NCI-H524 (cell line): ENCODE results near the gene GPATCH8.

Experiments used
- DNase-seq, 2 experiments: peaks; one replicate each; lab custom pipeline; 2025; lab: John Stamatoyannopoulos, UW

GPATCH8 gene

DNA sequence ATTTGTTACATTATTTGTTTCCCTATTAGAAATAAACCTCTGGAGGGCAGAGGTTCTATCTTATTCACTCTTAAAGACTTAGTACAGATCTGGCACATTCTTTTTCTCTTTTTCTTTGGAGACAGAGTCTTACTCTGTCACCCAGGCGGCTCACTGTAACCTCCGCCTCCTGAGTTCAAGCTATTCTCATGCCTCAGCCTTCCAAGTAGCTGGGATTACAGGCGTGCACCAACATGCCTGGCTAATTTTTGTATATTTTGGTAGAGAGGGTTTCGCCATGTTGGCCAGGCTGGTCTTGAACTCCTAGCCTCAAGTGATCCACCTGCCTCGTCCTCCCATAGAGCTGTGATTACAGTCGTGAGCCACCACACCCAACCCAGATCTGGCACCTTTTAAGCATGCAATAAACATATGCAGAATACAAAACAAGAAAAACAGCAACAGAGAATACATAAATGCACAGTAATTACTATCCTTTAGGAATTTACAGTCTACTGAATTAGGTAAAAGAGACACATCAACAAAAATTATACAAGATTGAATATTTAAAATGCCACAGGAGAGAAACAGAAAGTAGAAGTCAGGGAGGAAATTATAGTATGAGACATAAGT, 52.1 kb downstream of the GPATCH8 start:
- no peak for DNase-seq

DNA sequence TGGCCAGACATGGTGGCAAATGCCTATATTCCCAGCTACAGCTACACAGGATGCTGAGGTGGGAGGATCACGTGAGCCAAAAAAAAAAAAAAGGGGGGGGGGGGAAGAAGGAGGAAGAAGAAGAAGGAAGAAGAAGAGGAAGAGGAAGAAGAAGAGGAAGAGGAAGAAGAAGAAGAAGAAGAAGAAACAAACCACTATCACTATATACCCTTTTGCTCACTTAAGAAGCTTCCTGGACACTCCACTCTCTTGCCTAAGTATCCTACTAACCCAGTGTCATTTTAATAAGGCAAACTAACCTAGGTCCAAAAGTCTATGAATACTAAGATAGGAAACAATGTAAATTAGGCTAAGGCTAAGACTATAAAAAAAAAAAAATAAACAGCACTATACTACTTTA, 54.8 kb downstream of the GPATCH8 start:
- DNase-seq = no peak

DNA sequence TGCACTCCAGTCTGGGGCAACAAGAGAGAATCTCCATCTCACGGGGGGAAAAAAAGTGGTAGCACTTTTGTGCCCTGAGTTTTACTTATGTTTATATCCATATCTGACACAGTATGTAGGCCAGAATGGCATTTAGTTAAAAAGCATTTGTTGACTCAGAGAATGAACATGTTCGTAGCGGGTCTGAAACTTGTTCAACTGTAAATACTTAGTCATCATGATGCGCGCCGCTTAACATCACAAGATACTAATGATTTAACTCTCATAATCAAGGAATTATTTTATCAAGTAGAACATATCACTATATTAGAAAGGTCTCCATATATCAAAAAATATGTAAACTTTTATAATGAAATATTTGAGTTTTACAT, 58.5 kb downstream of the GPATCH8 start:
- no peak for DNase-seq

DNA sequence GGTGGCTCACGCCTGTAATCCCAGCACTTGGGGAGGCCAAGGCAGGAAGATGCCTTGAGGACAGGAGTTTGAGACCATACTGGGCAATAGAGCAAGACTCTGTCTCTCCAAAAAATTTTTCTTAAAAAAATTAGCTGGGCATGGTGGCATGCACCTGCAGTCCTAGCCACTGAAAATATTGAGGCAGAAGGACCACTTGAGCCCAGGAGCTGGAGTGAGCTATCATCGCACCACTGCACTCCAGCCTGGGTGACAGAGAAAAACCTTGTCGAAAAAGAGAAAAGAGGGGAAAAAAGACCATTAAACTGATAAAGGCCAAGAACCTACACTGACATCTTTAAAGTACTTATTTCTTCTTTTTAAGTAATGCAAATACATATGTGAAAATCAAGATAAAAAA, 60.4 kb downstream of the GPATCH8 start:
- DNase-seq = no peak

DNA sequence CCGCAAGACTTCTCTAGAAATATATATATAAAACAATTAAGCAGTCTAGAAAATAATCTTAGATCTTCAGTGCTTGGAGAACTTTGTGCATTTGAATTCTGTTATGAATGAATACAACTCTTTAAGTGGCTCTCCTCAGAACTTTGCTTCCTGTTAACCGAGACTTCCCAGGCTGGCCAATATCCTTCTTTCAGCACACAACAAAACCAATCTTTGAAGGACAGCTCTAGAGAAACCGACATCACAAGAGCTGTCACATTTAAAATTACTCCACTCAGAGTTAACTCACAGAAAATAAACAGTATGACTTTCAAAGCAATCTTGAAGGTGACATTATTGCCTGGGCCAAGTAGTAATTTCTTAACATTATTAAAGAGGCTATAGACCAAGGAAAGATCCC, 64.0 kb downstream of the GPATCH8 start:
- DNase-seq = no peak

DNA sequence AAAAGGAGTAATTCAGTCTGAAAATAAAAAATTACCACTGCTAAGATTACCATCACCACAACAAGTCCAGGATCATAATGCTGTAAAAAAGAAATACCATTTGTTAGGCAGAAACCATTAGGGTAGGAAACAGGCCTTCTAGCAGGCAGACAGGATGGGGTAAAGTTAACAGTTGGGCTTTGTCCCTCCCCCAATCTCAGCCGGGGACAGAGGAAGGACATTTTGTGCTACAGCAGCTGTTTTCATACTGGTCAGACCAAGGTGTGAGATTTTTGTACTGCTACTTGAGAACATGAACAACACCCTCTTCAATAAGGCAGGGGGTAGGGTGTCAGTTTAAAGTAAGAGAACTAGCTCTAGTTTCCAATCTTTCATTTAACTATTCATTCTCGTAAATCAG, 64.6 kb downstream of the GPATCH8 start:
- peak in 1 of 2 experiments; percentile 23 for DNase-seq

DNA sequence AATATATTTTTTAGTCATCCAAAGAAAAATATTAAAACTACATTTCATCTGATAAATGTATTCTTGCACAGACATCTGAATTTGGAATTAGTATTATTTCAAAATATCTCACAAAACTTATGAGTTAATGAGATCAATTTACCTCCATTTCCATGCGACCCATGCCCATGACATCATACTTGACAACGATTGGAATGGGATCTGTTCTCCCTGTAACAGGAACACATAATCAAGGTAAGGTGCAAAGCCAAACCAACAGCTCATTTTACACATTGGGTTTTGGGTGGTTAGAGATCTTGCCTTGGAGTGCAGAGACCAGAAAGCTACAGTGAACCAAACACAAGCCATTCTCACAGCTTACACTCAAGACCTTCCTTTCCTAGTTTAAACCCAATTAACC, 66.9 kb downstream of the GPATCH8 start:
- DNase-seq = no peak

DNA sequence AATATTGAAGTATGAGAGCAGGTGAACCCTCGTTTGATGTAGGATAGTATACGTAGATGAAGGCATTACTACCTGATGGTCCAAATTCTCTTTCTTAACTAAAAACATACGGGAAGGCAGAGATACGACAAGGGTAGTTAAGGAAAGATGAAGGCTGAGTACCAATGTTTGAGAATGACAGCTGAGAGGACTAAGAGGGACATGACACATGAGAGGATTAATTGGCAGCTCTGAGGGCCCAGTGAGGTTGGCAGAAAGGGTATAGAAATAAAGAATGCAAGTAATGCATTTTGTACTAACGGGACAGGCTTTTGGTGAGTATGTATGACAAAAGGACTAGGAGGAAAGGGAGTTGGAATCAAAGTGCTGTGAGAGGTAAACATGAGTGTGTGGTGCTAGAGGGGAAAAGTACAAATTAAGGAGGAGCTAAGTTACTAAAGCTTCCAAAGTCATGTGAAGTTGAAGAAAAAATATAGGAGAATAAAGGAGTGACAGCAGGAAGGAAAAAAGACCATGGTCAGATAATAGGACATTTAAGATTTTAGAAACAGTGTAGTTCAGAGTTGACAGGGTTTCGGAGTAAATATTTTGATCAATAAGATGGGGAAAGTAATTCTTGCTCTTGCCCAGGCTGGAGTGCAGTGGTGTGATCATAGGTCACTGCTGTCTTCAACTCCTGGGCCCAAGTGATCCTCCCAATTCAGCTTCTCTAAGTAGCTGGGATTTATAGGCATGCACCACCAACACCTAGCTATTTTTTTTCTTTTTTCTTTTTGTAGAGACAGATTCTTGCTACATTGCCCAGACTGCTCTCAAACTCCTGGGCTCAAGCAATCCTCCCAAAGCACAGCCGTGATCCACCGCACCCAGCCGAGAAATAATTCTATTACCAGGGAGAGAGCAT, 70.7 kb downstream of the GPATCH8 start:
- DNase-seq = no peak

DNA sequence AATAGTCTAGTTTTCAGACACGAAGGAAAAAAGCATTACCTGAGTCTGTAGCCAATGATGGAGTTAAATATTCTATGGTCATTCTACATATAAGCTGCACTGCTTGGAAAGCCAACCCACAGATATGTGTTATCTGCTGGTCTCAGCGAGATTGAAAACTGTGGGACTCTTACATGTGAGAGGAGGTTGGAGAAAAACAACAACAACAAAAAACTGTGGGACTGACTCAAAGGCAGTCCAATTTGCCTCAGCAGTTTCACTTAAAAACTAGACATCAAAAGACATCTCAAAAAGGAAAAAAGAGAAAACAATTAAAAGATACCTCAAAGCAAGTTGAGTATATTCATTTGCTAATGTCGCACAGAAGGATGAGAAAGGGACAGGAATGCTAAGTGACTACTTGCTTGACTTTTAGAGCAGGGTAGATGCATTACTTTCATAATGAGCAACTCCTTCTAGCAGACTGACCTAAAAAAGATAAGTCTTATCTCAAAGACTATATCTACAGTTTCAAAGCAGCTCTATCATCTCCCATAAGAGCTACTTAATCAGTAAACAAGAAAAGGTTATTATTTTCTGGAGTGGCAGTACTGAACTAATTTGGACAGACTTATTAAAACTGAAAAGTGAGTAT, 78.3 kb downstream of the GPATCH8 start:
- no peak for DNase-seq

DNA sequence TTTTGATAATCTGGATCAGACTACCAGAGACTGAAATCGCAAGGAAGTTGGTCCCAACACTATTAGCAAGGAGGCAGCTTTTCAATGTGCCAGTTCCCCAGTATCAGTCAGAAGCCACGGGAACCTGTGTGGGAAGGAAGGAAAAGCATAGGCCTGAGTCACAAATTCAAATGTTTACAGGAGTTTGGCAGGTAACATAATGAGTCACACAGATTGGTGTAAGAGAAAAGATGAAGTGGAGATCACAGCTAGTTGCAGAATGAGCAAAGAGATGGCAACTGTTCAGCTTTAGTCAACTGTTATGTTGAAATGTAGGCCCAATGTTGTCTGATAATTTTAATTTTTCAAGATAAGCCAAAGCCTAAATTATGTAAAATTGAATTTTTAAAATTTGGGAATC, 85.7 kb downstream of the GPATCH8 start:
- DNase-seq = no peak

DNA sequence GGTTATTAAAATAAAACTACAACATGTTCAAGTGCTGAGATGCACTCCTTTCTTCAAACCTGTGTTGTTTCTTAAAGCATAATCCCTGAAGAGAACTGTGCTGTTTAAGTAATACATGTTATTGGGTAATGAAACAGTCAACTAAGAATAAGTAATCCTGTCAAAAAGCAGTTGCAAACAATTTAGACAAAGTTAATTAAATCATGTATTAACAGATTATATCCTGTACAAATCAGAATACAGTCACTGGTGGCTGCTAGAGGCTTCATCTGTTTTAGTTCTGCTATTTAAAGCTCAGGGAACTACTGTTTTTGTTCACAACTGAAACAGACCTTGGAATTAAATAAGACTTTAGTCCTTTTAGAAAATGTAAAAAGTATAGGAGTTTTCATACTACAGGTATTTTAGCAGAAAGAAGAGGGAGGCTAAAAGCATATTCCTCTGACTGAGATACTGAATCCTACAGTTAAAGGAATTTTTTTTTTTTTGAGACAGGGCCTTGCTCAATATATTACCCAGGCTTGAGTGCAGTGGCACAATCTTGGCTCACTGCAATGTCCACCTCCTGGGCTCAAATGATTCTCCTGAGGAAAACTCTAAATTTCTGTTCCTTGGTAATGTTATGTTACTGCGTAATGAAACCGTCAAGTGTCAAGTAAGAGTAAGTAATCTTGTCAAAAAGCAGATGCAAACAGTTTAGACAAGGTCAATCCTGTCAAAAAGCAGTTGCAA, 86.5 kb downstream of the GPATCH8 start:
- no peak for DNase-seq

DNA sequence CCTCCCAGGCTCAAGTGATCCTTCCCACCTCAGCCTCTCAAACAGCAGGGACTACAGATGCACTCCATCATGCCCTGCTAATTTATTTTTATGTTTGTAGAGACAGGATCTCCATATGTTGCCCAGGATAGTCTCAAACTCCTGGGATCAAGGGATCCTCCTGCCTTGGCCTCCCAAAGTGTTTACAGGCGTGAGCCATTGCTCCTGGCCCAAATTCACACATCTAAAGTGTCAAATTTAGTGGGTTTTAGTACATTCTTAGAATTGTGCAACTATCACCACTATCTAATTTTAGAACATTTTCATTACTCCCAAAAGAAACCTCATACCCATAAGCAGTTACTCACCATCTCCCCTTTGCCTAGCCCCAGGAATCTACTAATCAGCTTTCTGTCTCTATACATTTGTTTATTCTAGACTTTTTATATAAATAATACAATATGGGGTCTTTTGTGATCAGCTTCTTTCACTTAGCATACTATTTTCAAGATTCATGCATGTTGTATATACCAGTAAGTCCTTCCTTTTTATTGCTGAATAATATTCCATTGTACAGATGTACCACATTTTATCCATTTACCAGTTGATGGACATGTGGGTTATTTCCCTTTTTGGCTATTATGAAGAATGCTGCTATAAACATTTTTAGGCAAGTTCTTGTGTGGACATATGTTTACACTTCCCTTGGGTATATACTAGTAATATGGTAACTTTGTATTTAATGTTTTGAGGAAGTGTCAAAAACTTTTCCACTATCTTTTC, 88.6 kb downstream of the GPATCH8 start:
- DNase-seq = no peak

DNA sequence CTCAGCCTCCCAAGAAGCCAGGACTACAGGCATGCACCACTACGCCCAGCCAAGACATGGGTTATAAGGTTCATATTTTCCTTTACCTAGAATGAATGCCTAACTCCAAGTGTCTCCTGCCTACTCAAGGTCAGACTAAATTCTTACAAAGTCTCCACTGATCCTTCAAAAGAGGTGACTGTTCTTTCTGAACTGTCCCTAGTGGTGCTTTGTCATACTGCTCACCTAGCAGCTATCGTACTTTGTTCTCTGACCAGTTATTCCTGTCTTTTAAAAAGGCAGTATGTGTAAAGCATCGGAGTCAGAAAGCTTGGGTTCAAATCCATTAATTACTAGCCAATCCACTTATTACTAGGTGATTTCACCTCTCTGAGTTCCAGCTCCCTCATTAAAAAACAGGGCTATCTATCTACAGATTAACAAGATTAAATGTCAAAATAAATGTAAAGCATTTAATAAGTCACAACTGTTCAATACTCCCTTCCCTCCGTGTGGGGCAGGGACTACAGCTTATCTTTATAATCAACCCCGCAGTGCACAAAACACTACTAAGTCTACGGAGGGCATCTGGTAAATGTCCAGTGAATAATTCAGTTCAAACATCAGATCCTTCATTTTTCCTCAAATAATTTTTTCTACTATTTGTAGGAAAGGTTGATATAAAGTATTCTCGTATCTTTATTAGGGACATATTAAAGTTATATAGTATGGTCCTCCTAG, 93.7 kb downstream of the GPATCH8 start:
- DNase-seq = no peak

DNA sequence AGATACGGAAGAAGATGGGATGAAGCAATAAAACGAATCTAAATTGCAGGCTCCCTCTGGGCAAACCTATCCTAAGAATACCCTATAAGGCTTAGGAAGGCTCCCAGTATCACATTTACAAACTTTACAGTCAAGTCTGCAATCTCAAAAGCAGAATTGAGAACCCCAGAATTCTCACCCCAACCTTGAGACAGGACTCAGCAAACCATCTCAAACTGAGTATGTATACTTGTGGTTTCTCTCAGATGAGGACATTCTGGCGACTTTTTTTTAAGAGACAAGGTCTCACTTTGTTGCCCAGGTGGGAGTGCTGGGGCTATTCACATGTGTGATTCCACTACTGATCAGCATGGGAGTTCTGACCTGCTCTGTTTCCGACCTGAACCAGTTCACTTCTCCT, 94.4 kb downstream of the GPATCH8 start:
- DNase-seq = no peak

DNA sequence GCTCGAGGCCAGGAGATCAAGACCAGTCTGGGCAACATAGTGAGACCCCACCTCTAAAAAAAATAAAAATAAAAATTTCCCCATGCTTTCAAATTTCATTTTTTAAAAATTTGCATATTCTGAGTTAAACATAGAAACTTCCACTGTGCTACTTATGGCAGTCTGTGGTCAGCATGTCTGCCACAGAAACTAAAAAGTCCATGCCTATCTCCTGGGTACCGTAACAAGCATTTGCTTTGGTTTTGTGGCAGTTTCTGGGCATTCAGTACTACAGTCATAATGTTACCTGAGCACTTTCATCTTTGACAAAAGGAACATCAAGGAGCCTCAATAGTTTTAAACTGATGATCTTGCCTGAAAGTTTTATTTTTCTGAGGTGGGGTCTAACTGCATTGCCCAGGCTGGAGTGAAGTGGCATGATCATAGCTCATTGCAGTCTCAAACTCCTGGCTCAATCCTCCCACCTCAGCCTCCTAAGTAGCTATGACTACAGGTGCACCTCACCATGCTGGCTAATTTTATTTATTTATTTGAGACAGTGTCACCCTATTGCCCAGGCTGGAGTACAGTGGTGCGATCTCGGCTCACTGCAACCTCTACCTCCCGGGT, 100.5 kb downstream of the GPATCH8 start:
- no peak for DNase-seq

DNA sequence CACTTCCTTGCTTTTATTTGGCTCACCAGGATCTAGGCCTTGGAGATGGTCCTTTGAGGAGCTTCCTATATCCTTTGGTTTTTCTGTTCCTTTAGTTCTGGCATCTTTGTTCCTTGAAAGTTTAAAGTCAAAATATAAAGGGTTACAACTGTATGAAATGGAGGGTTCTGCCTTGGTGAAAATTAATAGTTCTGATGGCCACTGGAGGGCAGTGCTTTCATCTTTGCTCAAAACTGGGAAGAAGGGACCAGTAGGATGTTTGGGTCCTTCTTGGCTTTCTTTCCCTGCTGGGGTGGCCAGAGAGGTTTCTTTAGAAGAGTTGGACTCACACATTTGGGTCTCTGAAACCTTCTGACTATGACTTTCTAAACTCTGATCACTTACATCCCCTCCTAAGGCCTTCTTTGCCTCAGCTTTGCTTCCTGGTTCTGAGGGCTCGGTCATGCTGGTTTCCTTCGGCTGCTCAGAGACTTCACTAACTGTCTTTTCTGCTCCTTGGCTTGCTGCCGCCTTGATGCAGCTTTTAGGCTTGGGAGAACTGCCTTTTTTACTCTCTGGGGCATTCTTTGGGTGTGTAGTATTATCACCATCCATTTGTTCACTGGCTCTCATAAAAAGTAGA, 102.9 kb downstream of the GPATCH8 start:
- peak in 1 of 2 experiments; percentile 16 for DNase-seq

DNA sequence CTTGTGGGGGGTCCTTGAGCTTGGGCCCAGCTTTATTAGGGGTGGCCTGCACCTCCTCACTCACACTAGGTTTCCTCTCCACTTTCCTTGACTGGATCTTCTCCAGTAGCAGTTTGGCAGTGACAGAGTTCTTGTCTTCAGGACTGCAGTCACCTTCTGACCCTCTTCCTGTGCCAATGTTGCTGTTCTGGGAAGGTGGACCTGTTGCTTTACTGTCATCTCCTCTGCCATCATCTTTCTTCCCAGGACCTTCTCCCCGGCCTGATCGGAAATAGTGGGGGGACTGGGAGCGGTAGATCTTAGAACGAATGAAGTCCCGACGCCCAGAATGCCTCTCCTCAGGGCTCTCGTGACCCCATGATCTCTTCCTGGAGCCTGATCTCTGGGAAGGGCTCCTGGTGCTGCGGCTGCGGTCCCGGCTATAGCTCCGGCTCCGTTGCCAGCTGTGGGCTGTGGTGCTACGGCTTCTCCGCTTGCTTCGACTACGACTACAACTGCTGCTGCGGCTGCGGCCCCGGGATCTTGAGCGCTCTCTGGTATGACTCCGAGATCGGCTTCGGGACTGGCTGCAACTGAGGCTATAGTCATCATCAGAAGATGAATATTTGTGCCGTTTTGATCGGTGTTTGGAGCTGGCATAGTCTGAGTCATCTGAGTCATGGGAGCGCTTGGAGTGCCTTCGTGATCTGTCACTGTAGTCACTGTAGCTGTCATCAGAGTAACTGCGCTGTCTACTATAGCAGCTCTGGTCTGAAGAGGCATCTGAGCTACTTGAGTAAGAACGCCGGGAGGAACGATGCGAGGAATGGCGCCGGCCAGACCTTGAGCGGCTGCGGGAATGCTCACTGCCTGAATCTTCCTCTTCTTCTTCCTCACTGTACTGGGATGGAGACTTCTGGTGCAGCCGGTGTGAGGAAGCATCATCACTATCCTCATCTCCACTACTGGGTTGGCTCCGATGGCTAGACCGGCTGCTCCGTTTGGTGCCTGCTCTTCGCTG, 104.2 kb downstream of the GPATCH8 start:
- DNase-seq = no peak

DNA sequence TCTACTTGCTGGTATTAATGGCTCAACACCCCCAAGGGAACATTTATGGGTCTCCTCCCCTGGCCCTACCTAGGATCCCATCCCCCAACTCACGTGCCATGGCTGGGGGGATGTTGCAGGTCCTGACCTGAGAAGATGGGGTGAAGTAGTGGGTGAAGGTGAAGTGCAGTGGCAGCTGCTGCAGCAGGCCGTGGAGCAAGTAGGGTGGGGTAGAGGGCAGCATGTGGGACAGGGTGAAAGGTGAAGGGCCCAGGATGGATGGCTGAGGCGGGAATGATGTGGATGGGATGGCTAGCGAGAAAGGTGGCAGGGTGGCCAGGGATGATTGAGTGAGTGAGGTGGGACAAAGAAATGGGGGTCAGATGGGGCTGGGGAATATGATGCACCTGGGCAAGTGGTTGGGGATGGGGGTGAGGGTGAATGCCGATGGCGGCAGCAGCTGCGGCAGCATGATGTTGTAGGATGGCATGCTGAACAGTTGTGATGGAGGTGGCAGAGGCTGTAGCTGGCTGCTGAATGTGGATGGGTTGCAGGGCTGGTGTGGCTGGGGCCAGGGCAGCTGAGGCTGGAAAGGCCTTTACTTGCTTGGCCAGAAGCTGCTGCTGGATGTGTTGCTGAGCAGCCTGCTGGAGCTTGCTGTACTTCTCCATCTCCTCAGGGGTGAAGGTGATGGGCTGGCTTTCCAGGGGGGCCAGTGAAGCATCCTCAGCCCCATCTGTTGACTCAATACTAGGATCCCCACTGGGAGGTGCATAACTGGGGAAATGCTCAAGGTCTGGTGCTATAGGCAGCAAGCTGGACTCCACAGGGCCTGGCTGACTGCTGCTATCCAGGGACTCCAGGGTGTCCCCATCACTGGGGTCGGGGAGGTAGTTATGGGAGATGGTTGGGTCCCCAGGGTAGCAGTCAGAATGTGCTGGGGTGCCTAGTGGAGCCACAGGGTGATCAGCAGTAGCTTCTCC, 105.4 kb downstream of the GPATCH8 start:
- no peak for DNase-seq
